Measurements from ENCODE around the gene ADAMTSL1.

DNA sequence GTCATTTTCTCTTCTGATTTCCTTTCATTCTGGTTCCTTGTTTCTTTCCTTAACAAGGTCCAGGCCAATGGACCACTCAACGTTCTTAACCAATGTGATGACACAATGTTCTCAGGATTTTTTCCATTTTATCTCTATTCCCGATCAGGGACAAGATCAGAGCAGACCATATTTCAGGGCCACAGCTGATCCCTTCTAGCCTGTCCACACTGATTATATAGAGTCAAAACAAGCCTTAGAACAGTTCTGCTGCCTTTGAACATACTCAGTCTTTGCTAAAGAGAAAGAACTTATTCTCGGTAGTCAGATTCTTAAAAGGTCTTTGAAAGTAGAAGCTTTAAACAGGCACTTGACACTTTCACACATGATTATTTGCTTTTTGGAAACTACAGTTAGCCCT, 188.4 kb downstream of the ADAMTSL1 start:
- TF ChIP-seq, protein P1, sequence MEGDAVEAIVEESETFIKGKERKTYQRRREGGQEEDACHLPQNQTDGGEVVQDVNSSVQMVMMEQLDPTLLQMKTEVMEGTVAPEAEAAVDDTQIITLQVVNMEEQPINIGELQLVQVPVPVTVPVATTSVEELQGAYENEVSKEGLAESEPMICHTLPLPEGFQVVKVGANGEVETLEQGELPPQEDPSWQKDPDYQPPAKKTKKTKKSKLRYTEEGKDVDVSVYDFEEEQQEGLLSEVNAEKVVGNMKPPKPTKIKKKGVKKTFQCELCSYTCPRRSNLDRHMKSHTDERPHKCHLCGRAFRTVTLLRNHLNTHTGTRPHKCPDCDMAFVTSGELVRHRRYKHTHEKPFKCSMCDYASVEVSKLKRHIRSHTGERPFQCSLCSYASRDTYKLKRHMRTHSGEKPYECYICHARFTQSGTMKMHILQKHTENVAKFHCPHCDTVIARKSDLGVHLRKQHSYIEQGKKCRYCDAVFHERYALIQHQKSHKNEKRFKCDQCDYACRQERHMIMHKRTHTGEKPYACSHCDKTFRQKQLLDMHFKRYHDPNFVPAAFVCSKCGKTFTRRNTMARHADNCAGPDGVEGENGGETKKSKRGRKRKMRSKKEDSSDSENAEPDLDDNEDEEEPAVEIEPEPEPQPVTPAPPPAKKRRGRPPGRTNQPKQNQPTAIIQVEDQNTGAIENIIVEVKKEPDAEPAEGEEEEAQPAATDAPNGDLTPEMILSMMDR (IDR thresholded peaks at IDR 0.05; ENCODE audit: low read depth, low read length, missing input control): no peak
- no peak for TF ChIP-seq YY1 (IDR thresholded peaks at IDR 0.05)
- no peak for TF ChIP-seq FOXA1 (IDR thresholded peaks at IDR 0.05)
- no peak for TF ChIP-seq RXRA (IDR thresholded peaks at IDR 0.05)
- TF ChIP-seq, protein P2, sequence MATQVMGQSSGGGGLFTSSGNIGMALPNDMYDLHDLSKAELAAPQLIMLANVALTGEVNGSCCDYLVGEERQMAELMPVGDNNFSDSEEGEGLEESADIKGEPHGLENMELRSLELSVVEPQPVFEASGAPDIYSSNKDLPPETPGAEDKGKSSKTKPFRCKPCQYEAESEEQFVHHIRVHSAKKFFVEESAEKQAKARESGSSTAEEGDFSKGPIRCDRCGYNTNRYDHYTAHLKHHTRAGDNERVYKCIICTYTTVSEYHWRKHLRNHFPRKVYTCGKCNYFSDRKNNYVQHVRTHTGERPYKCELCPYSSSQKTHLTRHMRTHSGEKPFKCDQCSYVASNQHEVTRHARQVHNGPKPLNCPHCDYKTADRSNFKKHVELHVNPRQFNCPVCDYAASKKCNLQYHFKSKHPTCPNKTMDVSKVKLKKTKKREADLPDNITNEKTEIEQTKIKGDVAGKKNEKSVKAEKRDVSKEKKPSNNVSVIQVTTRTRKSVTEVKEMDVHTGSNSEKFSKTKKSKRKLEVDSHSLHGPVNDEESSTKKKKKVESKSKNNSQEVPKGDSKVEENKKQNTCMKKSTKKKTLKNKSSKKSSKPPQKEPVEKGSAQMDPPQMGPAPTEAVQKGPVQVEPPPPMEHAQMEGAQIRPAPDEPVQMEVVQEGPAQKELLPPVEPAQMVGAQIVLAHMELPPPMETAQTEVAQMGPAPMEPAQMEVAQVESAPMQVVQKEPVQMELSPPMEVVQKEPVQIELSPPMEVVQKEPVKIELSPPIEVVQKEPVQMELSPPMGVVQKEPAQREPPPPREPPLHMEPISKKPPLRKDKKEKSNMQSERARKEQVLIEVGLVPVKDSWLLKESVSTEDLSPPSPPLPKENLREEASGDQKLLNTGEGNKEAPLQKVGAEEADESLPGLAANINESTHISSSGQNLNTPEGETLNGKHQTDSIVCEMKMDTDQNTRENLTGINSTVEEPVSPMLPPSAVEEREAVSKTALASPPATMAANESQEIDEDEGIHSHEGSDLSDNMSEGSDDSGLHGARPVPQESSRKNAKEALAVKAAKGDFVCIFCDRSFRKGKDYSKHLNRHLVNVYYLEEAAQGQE (IDR thresholded peaks at IDR 0.05): no peak
- no peak for TF ChIP-seq NR2F2 (IDR thresholded peaks at IDR 0.05)
- no peak for TF ChIP-seq RAD21 (IDR thresholded peaks at IDR 0.05)
